Omental fat pad (tissue), 4 donors: ENCODE data around the gene BRK1. TPM values are rescaled to one million over a fixed set of nuclear protein-coding genes. Genes with fewer than 3 reads are reported as not detected.
"Not testable (repeated sequence)": the region's sequence is repeated elsewhere in the genome, so short reads cannot be mapped to it uniquely, and the experiment has no call there.

ENCODE experiments used
- ATAC-seq: fragments of 150-250 bp; one replicate; pipeline ENCODE4 v1.9.1; 2016; ENCODE audit warnings: mild to moderate bottlenecking, moderate library complexity; ENCODE audit not compliant: low FRiP score
- DNase-seq: peaks from one replicate; pipeline ENCODE4 v3.0.0-alpha.2; 2019; ENCODE audit warnings: low spot score
- CTCF ChIP-seq, 3 donors: fragments of 450-650 bp; IDR thresholded peaks; one replicate each; pipeline ENCODE4 v1.5.1; 2016 to 2017; ENCODE audit warnings: antibody characterized with exemption in 3 of 3, mild to moderate bottlenecking in 3 of 3, moderate library complexity in 2 of 3
- total RNA-seq, 4 donors: library from RNA; depleted of rRNA; stranded (reverse); fragments of >200 nt; gene quantifications; one replicate each; pipeline ENCODE4 v1.1.0, GENCODE V29; 2016

Gene BRK1
- total RNA-seq, 4 donors from 2014 or later: 88.3 to 133 (median 93.7) TPM

GRCh38 chr3:10121064-10121463, 5.6 kb downstream of the BRK1 start:
- TF ChIP-seq CTCF (IDR thresholded peaks at IDR 0.05): no peak
- DNase-seq (no peak), ATAC-seq (no peak)

GRCh38 chr3:10122724-10123123, 7.2 kb downstream of the BRK1 start:
- no peak for TF ChIP-seq CTCF (IDR thresholded peaks at IDR 0.05)
- DNase-seq: no peak
- ATAC-seq: no peak

- not testable (repeated sequence) for DNase-seq, ATAC-seq
These were observed 20.4 kb downstream of the BRK1 start for GRCh38 chr3:10135872-10136271.

- no peak for ATAC-seq
- no peak for TF ChIP-seq CTCF (IDR thresholded peaks at IDR 0.05)
- DNase-seq: no peak
These were observed 21.0 kb downstream of the BRK1 start for GRCh38 chr3:10136426-10137005.

GRCh38 chr3:10137178-10137577, 21.7 kb downstream of the BRK1 start:
- ATAC-seq: no peak
- no peak for TF ChIP-seq CTCF (IDR thresholded peaks at IDR 0.05)

GRCh38 chr3:10140996-10141546, 25.6 kb downstream of the BRK1 start:
- ATAC-seq (no peak), DNase-seq (no peak)
- no peak for TF ChIP-seq CTCF (IDR thresholded peaks at IDR 0.05)

More at GRCh38 chr3:10137178-10137577, 21.7 kb downstream of the BRK1 start:
- DNase-seq: no peak

GRCh38 chr3:10142707-10143560, 27.5 kb downstream of the BRK1 start:
- DNase-seq: no peak
- ATAC-seq: no peak
- TF ChIP-seq CTCF (IDR thresholded peaks at IDR 0.05): no peak
